Endothelial cell (in vitro differentiated cells): ENCODE data around the gene RSPH3. TPM values are rescaled to one million over a fixed set of nuclear protein-coding genes. Genes with fewer than 3 reads are reported as not detected.

Experiments used
- DNase-seq: peaks from one replicate; pipeline ENCODE4 v3.0.0; 2021; ENCODE audit warnings: low spot score
- H3K27ac Mint-ChIP-seq: one replicate; pipeline ENCODE4 v1.8.0; 2021; ENCODE audit warnings: mixed read lengths, inconsistent platforms; ENCODE audit not compliant: unreplicated experiment
- H3K27me3 Mint-ChIP-seq: one replicate; pipeline ENCODE4 v1.8.0; 2021; ENCODE audit warnings: mild to moderate bottlenecking, moderate library complexity, mixed read lengths, inconsistent platforms; ENCODE audit not compliant: unreplicated experiment
- H3K36me3 Mint-ChIP-seq: one replicate; pipeline ENCODE4 v1.8.0; 2021; ENCODE audit warnings: mild to moderate bottlenecking, low read depth, mixed read lengths, inconsistent platforms; ENCODE audit not compliant: unreplicated experiment
- H3K4me1 Mint-ChIP-seq: one replicate; pipeline ENCODE4 v1.8.0; 2021; ENCODE audit warnings: mild to moderate bottlenecking, mixed read lengths, inconsistent platforms; ENCODE audit not compliant: unreplicated experiment
- H3K4me3 Mint-ChIP-seq: one replicate; pipeline ENCODE4 v1.8.0; 2021; ENCODE audit warnings: mild to moderate bottlenecking, mixed read lengths, inconsistent platforms; ENCODE audit not compliant: unreplicated experiment
- H3K9me3 Mint-ChIP-seq: one replicate; pipeline ENCODE4 v1.8.0; 2021; ENCODE audit warnings: mixed read lengths, inconsistent platforms; ENCODE audit not compliant: unreplicated experiment
- CTCF ChIP-seq: fragments of 200-600 bp; sonication (generic); IDR thresholded peaks from one replicate; pipeline ENCODE4 v1.5.0; 2021; ENCODE audit warnings: antibody characterized with exemption; ENCODE audit not compliant: unreplicated experiment
- total RNA-seq: library from RNA; stranded (reverse); fragmentation: NEBNext Ultra II Directional; extraction: Animal tissue kit (Norgen Biotek cat#: 25700); gene quantifications from one replicate; pipeline ENCODE4 v1.2.1, GENCODE V29; 2021; ENCODE audit not compliant: unreplicated experiment

The RSPH3 gene
- total RNA-seq, 1 donor from 2014 or later: 4.4 TPM

- Mint-ChIP-seq H3K4me3 (no peak overlapping the region), H3K27ac (no peak overlapping the region), H3K36me3 (no peaks in the 10 kb centered on the region), H3K27me3 (peaks cover 1% of the 10 kb centered on the region), H3K4me1 (no peaks in the 10 kb centered on the region), H3K9me3 (no peaks in the 10 kb centered on the region)
- TF ChIP-seq CTCF: no peak
- DNase-seq: no peak
Measured at GRCh38 chr6:159023893-159024292, 23.9 kb upstream of the RSPH3 start.

- H3K9me3 Mint-ChIP-seq: no peaks in the 10 kb centered on the region
- H3K27ac Mint-ChIP-seq: no peak overlapping the region
- H3K36me3 Mint-ChIP-seq: no peaks in the 10 kb centered on the region
- TF ChIP-seq CTCF: no peak
- H3K4me1 Mint-ChIP-seq: no peaks in the 10 kb centered on the region
- H3K4me3 Mint-ChIP-seq: no peak overlapping the region
- DNase-seq: no peak
- peaks cover 1% of the 10 kb centered on the region for H3K27me3 Mint-ChIP-seq
Measured at GRCh38 chr6:159020011-159020410, 20.0 kb upstream of the RSPH3 start.

GRCh38 chr6:159017757-159018559 is 18.0 kb upstream of the RSPH3 start:
- H3K4me1 Mint-ChIP-seq: no peaks in the 10 kb centered on the region

GRCh38 chr6:159014406-159014805 is 14.4 kb upstream of the RSPH3 start:
- TF ChIP-seq CTCF: no peak
- DNase-seq: no peak
- Mint-ChIP-seq H3K9me3 (no peaks in the 10 kb centered on the region), H3K36me3 (no peaks in the 10 kb centered on the region), H3K27ac (no peak overlapping the region), H3K4me3 (no peak overlapping the region), H3K4me1 (peaks cover 2% of the 10 kb centered on the region), H3K27me3 (peaks cover 2% of the 10 kb centered on the region)

More at GRCh38 chr6:159017757-159018559, 18.0 kb upstream of the RSPH3 start:
- no peak for DNase-seq
- Mint-ChIP-seq H3K27ac (no peak overlapping the region), H3K9me3 (no peaks in the 10 kb centered on the region), H3K36me3 (no peaks in the 10 kb centered on the region), H3K27me3 (peaks cover 1% of the 10 kb centered on the region), H3K4me3 (no peak overlapping the region)
- no peak for TF ChIP-seq CTCF

- no peaks in the 10 kb centered on the region for H3K36me3 Mint-ChIP-seq
- H3K27me3 Mint-ChIP-seq: peaks cover 2% of the 10 kb centered on the region
- no peak for DNase-seq
- H3K4me3 Mint-ChIP-seq: no peak overlapping the region
- H3K9me3 Mint-ChIP-seq: no peaks in the 10 kb centered on the region
- no peak overlapping the region for H3K27ac Mint-ChIP-seq
- TF ChIP-seq CTCF: no peak
- H3K4me1 Mint-ChIP-seq: peaks cover 2% of the 10 kb centered on the region
Measured at GRCh38 chr6:159013229-159013628, 13.2 kb upstream of the RSPH3 start.
